H9 (cell line): Measurements from ENCODE around the gene BEND4. TPM values are rescaled to one million over a fixed set of nuclear protein-coding genes. Genes with fewer than 3 reads are reported as not detected.

Source experiments
- DNase-seq: peaks from one replicate; pipeline ENCODE4 v3.0.0-alpha.2; 2017
- H2AFZ ChIP-seq: one replicate; pipeline ENCODE4 v1.6.1; 2013; ENCODE audit warnings: mild to moderate bottlenecking, low read length, control low read depth, moderate library complexity
- H2AK5ac ChIP-seq: 2 replicates; pipeline ENCODE4 v1.6.1; 2013; ENCODE audit warnings: low read length, control low read depth, mixed read lengths; ENCODE audit not compliant: insufficient read length
- H2BK120ac ChIP-seq: one replicate; pipeline ENCODE4 v1.6.1; 2013; ENCODE audit warnings: low read depth, mild to moderate bottlenecking, low read length, control low read depth, inconsistent platforms; ENCODE audit not compliant: poor library complexity, severe bottlenecking
- H2BK12ac ChIP-seq: 2 replicates; pipeline ENCODE4 v1.6.1; 2013; ENCODE audit warnings: low read length, control low read depth, mixed read lengths, low read depth; ENCODE audit not compliant: insufficient read length
- H2BK15ac ChIP-seq: 2 replicates; pipeline ENCODE4 v1.6.1; 2013; ENCODE audit warnings: low read depth, low read length, control low read depth
- H2BK20ac ChIP-seq: one replicate; pipeline ENCODE4 v1.6.1; 2013; ENCODE audit warnings: low read depth, mild to moderate bottlenecking, low read length, control low read depth, inconsistent platforms; ENCODE audit not compliant: poor library complexity, severe bottlenecking
- H2BK5ac ChIP-seq: 2 replicates; pipeline ENCODE4 v1.6.1; 2013; ENCODE audit warnings: low read length, control low read depth, mixed read lengths; ENCODE audit not compliant: insufficient read length
- H3K14ac ChIP-seq: 2 replicates; pipeline ENCODE4 v1.6.1; 2013; ENCODE audit warnings: low read length, control low read depth; ENCODE audit not compliant: insufficient read depth
- H3K18ac ChIP-seq: 2 replicates; pipeline ENCODE4 v1.6.1; 2013; ENCODE audit warnings: low read depth, mild to moderate bottlenecking, mixed read lengths, low read length, control low read depth; ENCODE audit not compliant: insufficient read length
- H3K23ac ChIP-seq: 2 replicates; pipeline ENCODE4 v1.6.1; 2013; ENCODE audit warnings: low read length, control low read depth, mixed read lengths, low read depth; ENCODE audit not compliant: insufficient read length
- H3K23me2 ChIP-seq: 2 replicates; pipeline ENCODE4 v1.6.1; 2013; ENCODE audit warnings: low read depth, mild to moderate bottlenecking, mixed read lengths, low read length, control low read depth; ENCODE audit not compliant: insufficient read length, poor library complexity, severe bottlenecking
- H3K27ac ChIP-seq: 2 replicates; pipeline ENCODE4 v1.5.1; 2013; ENCODE audit warnings: low read length, control low read depth, mixed read lengths, low read depth; ENCODE audit not compliant: insufficient read length
- H3K27me3 ChIP-seq: 2 replicates; pipeline ENCODE4 v1.6.1; 2013; ENCODE audit warnings: low read length, control low read depth, inconsistent platforms; ENCODE audit not compliant: insufficient read depth
- H3K4ac ChIP-seq: 2 replicates; pipeline ENCODE4 v1.6.1; 2013; ENCODE audit warnings: low read depth, mild to moderate bottlenecking, control low read depth, inconsistent platforms, low read length, moderate library complexity
- H3K4me1 ChIP-seq: 2 replicates; pipeline ENCODE4 v1.6.1; 2013; ENCODE audit warnings: low read length, control low read depth, inconsistent platforms; ENCODE audit not compliant: insufficient read depth
- H3K4me2 ChIP-seq: 2 replicates; pipeline ENCODE4 v1.6.1; 2013; ENCODE audit warnings: low read length, control low read depth, mixed read lengths; ENCODE audit not compliant: insufficient read length, insufficient read depth
- H3K56ac ChIP-seq: 2 replicates; pipeline ENCODE4 v1.6.1; 2013; ENCODE audit warnings: low read depth, mild to moderate bottlenecking, mixed read lengths, low read length, control low read depth; ENCODE audit not compliant: insufficient read length
- H3K79me1 ChIP-seq: 2 replicates; pipeline ENCODE4 v1.6.1; 2013; ENCODE audit warnings: low read depth, mild to moderate bottlenecking, moderate library complexity, low read length, control low read depth, inconsistent platforms; ENCODE audit not compliant: insufficient read depth, poor library complexity, severe bottlenecking
- H3K79me2 ChIP-seq: 2 replicates; pipeline ENCODE4 v1.6.1; 2013; ENCODE audit warnings: low read length, control low read depth, inconsistent platforms; ENCODE audit not compliant: insufficient read depth
- H3K9ac ChIP-seq: 2 replicates; pipeline ENCODE4 v1.6.1; 2013; ENCODE audit warnings: low read length, control low read depth, mixed read lengths; ENCODE audit not compliant: insufficient read length; ENCODE audit errors: extremely low read depth
- H3K9me3 ChIP-seq: one replicate; pipeline ENCODE4 v1.6.1; 2013; ENCODE audit warnings: low read depth, low read length, inconsistent platforms; ENCODE audit not compliant: control insufficient read depth
- H3T11ph ChIP-seq: one replicate; pipeline ENCODE4 v1.6.1; 2013; ENCODE audit warnings: mild to moderate bottlenecking, low read length, control low read depth, inconsistent platforms
- H4K20me1 ChIP-seq: one replicate; pipeline ENCODE4 v1.6.1; 2013; ENCODE audit not compliant: control insufficient read depth, insufficient read length, insufficient read depth
- H4K5ac ChIP-seq: 2 replicates; pipeline ENCODE4 v1.6.1; 2013; ENCODE audit warnings: low read depth, mild to moderate bottlenecking, mixed read lengths, low read length, control low read depth; ENCODE audit not compliant: insufficient read length
- H4K8ac ChIP-seq: replicated peaks from 2 replicates; pipeline ENCODE4 v1.6.1; 2013; ENCODE audit warnings: low read length, control low read depth, mixed read lengths, low read depth; ENCODE audit not compliant: insufficient read length
- H4K91ac ChIP-seq: 2 replicates; pipeline ENCODE4 v1.6.1; 2013; ENCODE audit warnings: low read depth, mild to moderate bottlenecking, moderate library complexity, mixed read lengths, low read length, control low read depth; ENCODE audit not compliant: insufficient read length
- H3K27ac Mint-ChIP-seq, 3 experiments: 2 replicates in 2 of 3; 3 replicates in 1 of 3; pipeline ENCODE4 v1.8.0; 2020 to 2021; ENCODE audit warnings: mixed read lengths in 3 of 3, mild to moderate bottlenecking in 1 of 3, moderate library complexity in 1 of 3
- H3K27me3 Mint-ChIP-seq: 2 replicates; pipeline ENCODE4 v1.8.0; 2021; ENCODE audit warnings: low read depth, mild to moderate bottlenecking, moderate library complexity, mixed read lengths
- H3K36me3 Mint-ChIP-seq, 3 experiments: 2 replicates in 2 of 3; 3 replicates in 1 of 3; pipeline ENCODE4 v1.8.0; 2020 to 2021; ENCODE audit warnings: low read depth in 3 of 3, mixed read lengths in 3 of 3; ENCODE audit not compliant: insufficient read depth in 1 of 3
- H3K4me1 Mint-ChIP-seq, 2 experiments: 2 replicates each; pipeline ENCODE4 v1.8.0; 2020; ENCODE audit warnings: mixed read lengths in 2 of 2
- H3K4me3 Mint-ChIP-seq, 2 experiments: 2 replicates in 1 of 2; 3 replicates in 1 of 2; pipeline ENCODE4 v1.8.0; 2020 to 2021; ENCODE audit warnings: mild to moderate bottlenecking in 2 of 2, mixed read lengths in 2 of 2, moderate library complexity in 1 of 2
- H3K9me3 Mint-ChIP-seq, 2 experiments: 2 replicates in 1 of 2; 3 replicates in 1 of 2; pipeline ENCODE4 v1.8.0; 2020; ENCODE audit warnings: mild to moderate bottlenecking in 2 of 2, mixed read lengths in 2 of 2, moderate library complexity in 1 of 2
- WGBS: extraction: QIAGEN DNeasy Blood & Tissue Kit; methylation state at CpG from one replicate; pipeline ENCODE4 v1.1.7; 2013; ENCODE audit warnings: missing lambda C conversion rate, low lambda C conversion rate, mixed read lengths; ENCODE audit not compliant: insufficient read length; ENCODE audit errors: extremely low coverage; 5-methylcytosine and 5-hydroxymethylcytosine counted together
- total RNA-seq: library from RNA; stranded (reverse); gene quantifications from 2 replicates; pipeline ENCODE4 v1.2.1, GENCODE V29; 2021
- TF ChIP-seq, protein P1 (sequence below): fragments of 200-600 bp; sonication (generic); conservative IDR thresholded peaks from 3 replicates; pipeline ENCODE4 v1.8.0; 2021; ENCODE audit warnings: antibody characterized with exemption, mild to moderate bottlenecking

Gene BEND4
- total RNA-seq, 1 experiment from 2014 or later: 25.1 TPM

DNA sequence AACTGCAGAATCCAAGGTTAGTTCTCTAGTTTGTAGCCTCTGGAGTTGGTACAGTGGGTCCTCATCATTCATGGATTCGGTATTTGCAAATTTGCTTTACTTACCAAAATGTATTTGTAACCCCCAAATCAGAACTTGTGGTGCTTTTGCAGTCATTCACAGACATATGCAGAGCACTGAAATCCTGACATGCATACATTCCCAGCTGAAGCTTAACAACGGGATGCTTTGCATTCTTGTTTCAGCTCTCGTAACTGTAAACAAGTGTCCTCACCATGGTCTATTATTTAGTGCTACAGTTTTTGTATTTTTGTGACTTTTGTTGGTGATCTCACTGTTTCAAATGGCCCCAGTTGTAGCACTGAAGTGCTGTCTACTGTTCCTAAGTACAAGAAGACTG is 16.1 kb downstream of the BEND4 start:
- no peak overlapping the region for H2BK120ac ChIP-seq
- no peak overlapping the region for H4K8ac ChIP-seq
- no peaks in the 10 kb centered on the region for H3K27me3 Mint-ChIP-seq
- peaks cover 2% of the 10 kb centered on the region; the same call in 1 of the 2 replicates for H3K79me2 ChIP-seq
- H2BK20ac ChIP-seq: no peak overlapping the region
- H2BK5ac ChIP-seq: no peak overlapping the region
- H3K4me1 Mint-ChIP-seq: peaks cover 34% of the 10 kb centered on the region in 2 experiments
- H3K56ac ChIP-seq: no peak overlapping the region
- no peaks in the 10 kb centered on the region for H3K9me3 ChIP-seq
- no peak overlapping the region for H3K9ac ChIP-seq
- no peak overlapping the region for H3K18ac ChIP-seq
- no peak overlapping the region for H3K23ac ChIP-seq
- no peak for DNase-seq
- no peak overlapping the region for H2AK5ac ChIP-seq
- TF ChIP-seq, protein P1, sequence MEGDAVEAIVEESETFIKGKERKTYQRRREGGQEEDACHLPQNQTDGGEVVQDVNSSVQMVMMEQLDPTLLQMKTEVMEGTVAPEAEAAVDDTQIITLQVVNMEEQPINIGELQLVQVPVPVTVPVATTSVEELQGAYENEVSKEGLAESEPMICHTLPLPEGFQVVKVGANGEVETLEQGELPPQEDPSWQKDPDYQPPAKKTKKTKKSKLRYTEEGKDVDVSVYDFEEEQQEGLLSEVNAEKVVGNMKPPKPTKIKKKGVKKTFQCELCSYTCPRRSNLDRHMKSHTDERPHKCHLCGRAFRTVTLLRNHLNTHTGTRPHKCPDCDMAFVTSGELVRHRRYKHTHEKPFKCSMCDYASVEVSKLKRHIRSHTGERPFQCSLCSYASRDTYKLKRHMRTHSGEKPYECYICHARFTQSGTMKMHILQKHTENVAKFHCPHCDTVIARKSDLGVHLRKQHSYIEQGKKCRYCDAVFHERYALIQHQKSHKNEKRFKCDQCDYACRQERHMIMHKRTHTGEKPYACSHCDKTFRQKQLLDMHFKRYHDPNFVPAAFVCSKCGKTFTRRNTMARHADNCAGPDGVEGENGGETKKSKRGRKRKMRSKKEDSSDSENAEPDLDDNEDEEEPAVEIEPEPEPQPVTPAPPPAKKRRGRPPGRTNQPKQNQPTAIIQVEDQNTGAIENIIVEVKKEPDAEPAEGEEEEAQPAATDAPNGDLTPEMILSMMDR: no peak
- H3K4me2 ChIP-seq: no peak overlapping the region
- H3K79me1 ChIP-seq: no peaks in the 10 kb centered on the region
- no peak overlapping the region for H3K4ac ChIP-seq
- peaks cover 24 to 32% (median 25%) of the 10 kb centered on the region in 3 experiments for H3K36me3 Mint-ChIP-seq
- no CpG with 5 or more reads among the region's 3 CpGs for WGBS
- no peak overlapping the region for H2AFZ ChIP-seq
- H3K23me2 ChIP-seq: no peaks in the 10 kb centered on the region
- no peaks in the 10 kb centered on the region for H3K9me3 Mint-ChIP-seq
- peaks cover 4% of the 10 kb centered on the region; the same call in 1 of the 2 replicates for H3K4me1 ChIP-seq
- no peak overlapping the region for H2BK15ac ChIP-seq
- no peak overlapping the region for H3K14ac ChIP-seq
- H2BK12ac ChIP-seq: no peak overlapping the region
- no peak overlapping the region for H4K5ac ChIP-seq
- no peak overlapping the region for H3K27ac ChIP-seq
- no peak overlapping the region for H4K91ac ChIP-seq
- no peak overlapping the region for H3K4me3 Mint-ChIP-seq
- H3K27me3 ChIP-seq: no peaks in the 10 kb centered on the region
- peak overlapping the region; percentile 40 to 79 (median 51); a peak in 2 of 7 replicates for H3K27ac Mint-ChIP-seq
- no peaks in the 10 kb centered on the region for H4K20me1 ChIP-seq
- H3T11ph ChIP-seq: no peak overlapping the region
